SK-N-SH (cell line): Measurements from ENCODE around the gene HPS5. TPM values are rescaled to one million over a fixed set of nuclear protein-coding genes. Genes with fewer than 3 reads are reported as not detected.

Source experiments
- CTCF ChIA-PET: fragments of 300-600, 350-600 bp; formaldehyde crosslinking; extraction: SDS; loops from one replicate; lab custom pipeline; 2021; lab: Yijun Ruan, JAX
- POLR2A ChIA-PET: fragments of 350-600 bp; sonication (Branson Sonifier 250); formaldehyde crosslinking; extraction: SDS; loops from one replicate; lab custom pipeline; 2020; ENCODE audit warnings: antibody characterized with exemption, inconsistent platforms; lab: Yijun Ruan, JAX
- DNase-seq: peaks from one replicate; pipeline ENCODE4 v3.0.0; 2012
- H2AFZ ChIP-seq: fragments of 200-600 bp; sonication (generic); 2 replicates; pipeline ENCODE4 v1.8.1; 2016; ENCODE audit warnings: antibody characterized with exemption, mild to moderate bottlenecking, low read depth
- H3F3A ChIP-seq: fragments of 200-600 bp; sonication (generic); replicated peaks from 2 replicates; pipeline ENCODE3; 2016; ENCODE audit warnings: antibody characterized with exemption, mild to moderate bottlenecking; ENCODE audit not compliant: insufficient read depth
- H3K27ac ChIP-seq, 2 experiments: fragments of 200-500 bp in 1 of 2; fragments of 200-600 bp in 1 of 2; sonication (Bioruptor generic) in 1 of 2; sonication (generic), shearing (Covaris generic) in 1 of 2; 2 replicates each; pipeline versions ENCODE4 v1.5.1 to v1.6.1; 2014 to 2016; ENCODE audit warnings: low read depth in 2 of 2, inconsistent platforms in 1 of 2, low read length in 1 of 2, mild to moderate bottlenecking in 1 of 2, mixed read lengths in 1 of 2
- H3K27me3 ChIP-seq: fragments of 200-600 bp; sonication (generic), shearing (Covaris generic); 2 replicates; pipeline ENCODE4 v1.6.1; 2016; ENCODE audit warnings: mixed run types; ENCODE audit not compliant: insufficient read depth
- H3K36me3 ChIP-seq, 2 experiments: fragments of 200-500 bp in 1 of 2; fragments of 200-600 bp in 1 of 2; sonication (Bioruptor generic) in 1 of 2; sonication (generic) in 1 of 2; replicated peaks in 1 of 2; 2 replicates each; pipeline versions ENCODE3 to v1.5.1; 2014 to 2016; ENCODE audit warnings: low read length in 1 of 2, mild to moderate bottlenecking in 1 of 2; ENCODE audit not compliant: insufficient read depth in 2 of 2, control insufficient read depth in 1 of 2
- H3K4me1 ChIP-seq, 2 experiments: fragments of 200-500 bp in 1 of 2; fragments of 200-600 bp in 1 of 2; sonication (Bioruptor generic) in 1 of 2; sonication (generic), shearing (Covaris generic) in 1 of 2; 2 replicates each; pipeline versions ENCODE4 v1.5.1 to v1.6.1; 2014 to 2016; ENCODE audit warnings: low read depth in 1 of 2, low read length in 1 of 2, mixed run types in 1 of 2; ENCODE audit not compliant: insufficient read depth in 2 of 2, control insufficient read depth in 1 of 2
- H3K4me2 ChIP-seq: fragments of 200-600 bp; sonication (generic), shearing (Covaris generic); 2 replicates; pipeline ENCODE4 v1.6.1; 2017; ENCODE audit warnings: mixed run types
- H3K4me3 ChIP-seq, 2 experiments: fragments of 200-500 bp in 1 of 2; fragments of 200-600 bp in 1 of 2; sonication (Bioruptor generic) in 1 of 2; sonication (generic), shearing (Covaris generic) in 1 of 2; 2 replicates each; pipeline versions ENCODE4 v1.5.1 to v1.8.1; 2014 to 2016; ENCODE audit warnings: low read depth in 2 of 2, inconsistent platforms in 1 of 2, low read length in 1 of 2, mild to moderate bottlenecking in 1 of 2, mixed read lengths in 1 of 2, moderate library complexity in 1 of 2
- H3K79me2 ChIP-seq: fragments of 200-600 bp; sonication (generic); 2 replicates; pipeline ENCODE4 v1.8.1; 2017; ENCODE audit warnings: mild to moderate bottlenecking; ENCODE audit not compliant: insufficient read depth
- H3K9ac ChIP-seq: fragments of 200-600 bp; sonication (generic); 2 replicates; pipeline ENCODE4 v1.6.1; 2017; ENCODE audit warnings: mixed run types
- H3K9me2 ChIP-seq: fragments of 200-600 bp; sonication (generic); 2 replicates; pipeline ENCODE4 v1.6.1; 2017; ENCODE audit warnings: mixed run types
- H3K9me3 ChIP-seq: fragments of 200-600 bp; sonication (generic); 2 replicates; pipeline ENCODE4 v1.6.1; 2017; ENCODE audit warnings: mixed run types, mild to moderate bottlenecking, moderate library complexity
- H4K20me1 ChIP-seq: fragments of 200-600 bp; sonication (generic); 2 replicates; pipeline ENCODE4 v1.6.1; 2017; ENCODE audit warnings: mild to moderate bottlenecking, mixed run types; ENCODE audit not compliant: insufficient read depth
- CHD2 ChIP-seq: fragments of 150-350 bp; IDR thresholded peaks from 2 replicates; pipeline ENCODE4 v1.6.1; 2018; ENCODE audit warnings: low read length; ENCODE audit not compliant: partially characterized antibody
- CTCF ChIP-seq: fragments of 200-600 bp; sonication (generic); IDR thresholded peaks from 2 replicates; pipeline ENCODE4 v1.6.1; 2017; ENCODE audit warnings: antibody characterized with exemption, mild to moderate bottlenecking, moderate library complexity
- FOXJ3 ChIP-seq: sonication (generic); formaldehyde crosslinking; IDR thresholded peaks from 2 replicates; pipeline ENCODE4 v1.5.1; 2020; ENCODE audit warnings: mild to moderate bottlenecking, missing genetic modification reagents
- FOXM1 ChIP-seq: IDR thresholded peaks from 2 replicates; pipeline ENCODE4 v1.4.0; 2012; ENCODE audit warnings: low read depth, mild to moderate bottlenecking
- IRF3 ChIP-seq: fragments of 150-350 bp; IDR thresholded peaks from 2 replicates; pipeline ENCODE4 v1.6.1; 2016; ENCODE audit warnings: mild to moderate bottlenecking, low read depth, low read length
- JUND ChIP-seq: IDR thresholded peaks from 2 replicates; pipeline ENCODE4 v1.4.0; 2012
- MAX ChIP-seq: IDR thresholded peaks from 2 replicates; pipeline ENCODE4 v1.4.0; 2012; ENCODE audit warnings: low read depth
- MEF2A ChIP-seq: IDR thresholded peaks from 2 replicates; pipeline ENCODE4 v1.4.0; 2012; ENCODE audit warnings: low read depth, borderline replicate concordance
- MXI1 ChIP-seq: IDR thresholded peaks from 2 replicates; pipeline ENCODE4 v1.6.1; 2012; ENCODE audit warnings: mild to moderate bottlenecking, low read depth, low read length, improper control_type of control experiment
- RFX5 ChIP-seq: IDR thresholded peaks from 2 replicates; pipeline ENCODE4 v1.6.1; 2012; ENCODE audit warnings: mild to moderate bottlenecking, improper control_type of control experiment, low read length
- RXRA ChIP-seq: IDR thresholded peaks from 2 replicates; pipeline ENCODE4 v1.4.0; 2012; ENCODE audit warnings: low read depth, mild to moderate bottlenecking, borderline replicate concordance
- TAF1 ChIP-seq: IDR thresholded peaks from 2 replicates; pipeline ENCODE4 v1.6.1; 2012; ENCODE audit warnings: low read depth, mild to moderate bottlenecking, low read length, moderate library complexity, borderline replicate concordance
- TCF12 ChIP-seq: IDR thresholded peaks from 2 replicates; pipeline ENCODE4 v1.4.0; 2012
- TEAD4 ChIP-seq: IDR thresholded peaks from 2 replicates; pipeline ENCODE4 v1.4.0; 2012; ENCODE audit warnings: mild to moderate bottlenecking, borderline replicate concordance; ENCODE audit not compliant: insufficient read depth
- YY1 ChIP-seq: IDR thresholded peaks from 2 replicates; pipeline ENCODE4 v1.4.0; 2012; ENCODE audit warnings: low read depth, mild to moderate bottlenecking
- WGBS: methylation state at CpG from one replicate; pipeline ENCODE4 v1.1.6; 2017; ENCODE audit warnings: low lambda C conversion rate; 5-methylcytosine and 5-hydroxymethylcytosine counted together
- polyA plus RNA-seq, 3 experiments: library from polyadenylated mRNA; depleted of rRNA; stranded (reverse); fragments of >200 nt; gene quantifications; 2 replicates each; pipeline ENCODE4 v1.2.3, GENCODE V29; 2012
- TF ChIP-seq, protein P1 (sequence below): IDR thresholded peaks from 2 replicates; pipeline ENCODE4 v1.4.0; 2012; ENCODE audit warnings: low read depth, borderline replicate concordance
- TF ChIP-seq, protein P2 (sequence below): IDR thresholded peaks from 2 replicates; pipeline ENCODE4; 2012
- TF ChIP-seq, protein P3 (sequence below): IDR thresholded peaks from 2 replicates; pipeline ENCODE4 v1.6.1; 2012; ENCODE audit warnings: mild to moderate bottlenecking, low read depth, low read length, moderate library complexity

The HPS5 gene
- polyA plus RNA-seq, 1 of the 3 experiments (the other 2 are of a cell fraction), result 8.2 TPM

DNA sequence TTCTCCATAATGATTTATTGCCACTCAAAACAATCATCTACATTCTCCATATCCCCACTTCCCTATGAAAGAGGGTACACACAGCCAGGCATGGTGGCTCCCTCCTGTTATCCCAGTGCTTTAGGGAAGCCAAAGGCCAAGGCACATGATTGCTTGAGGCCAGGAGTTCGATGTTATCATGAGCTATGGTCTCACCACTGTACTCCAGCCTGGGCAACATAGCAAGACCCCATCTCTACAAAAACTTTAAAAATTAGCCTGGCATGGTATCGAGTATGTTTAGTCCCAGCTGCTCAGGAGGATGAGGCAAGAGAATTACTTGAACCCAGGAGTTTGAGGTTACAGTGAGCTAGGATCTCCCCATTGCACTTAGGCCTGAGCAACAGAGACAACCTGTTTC lies 6.0 kb downstream of the HPS5 start:
- Histone ChIP-seq H3K4me1 (peaks cover 3 to 14% of the 10 kb centered on the region in 2 experiments; a peak in 3 of 4 replicates), H3K9me3 (no peaks in the 10 kb centered on the region), H3K27ac (no peak overlapping the region), H3K79me2 (peaks cover 79% of the 10 kb centered on the region), H3K9me2 (no peaks in the 10 kb centered on the region), H3K4me3 (no peak overlapping the region), H3K36me3 (peaks cover 4 to 7% of the 10 kb centered on the region in 2 experiments), H3K4me2 (no peak overlapping the region), H3K9ac (no peak overlapping the region), H3F3A (peaks cover 11% of the 10 kb centered on the region), H4K20me1 (no peaks in the 10 kb centered on the region), H3K27me3 (no peaks in the 10 kb centered on the region), H2AFZ (no peak overlapping the region)
- ChIA-PET POLR2A (no interaction called here), CTCF (interaction anchor here (0.8 to 1.9 kb wide), 3 partner anchors 8 to 200 kb away, joined by 3 to 7 read pairs (median 6); no protein-coding TSS in a partner anchor)
- WGBS, result 97% methylated on average over 2 of the region's 2 CpGs
- no peak for TF ChIP-seq FOXJ3 (CRISPR knock-in tag)
- TF ChIP-seq JUND, result no peak
- no peak for TF ChIP-seq FOXM1
- no peak for TF ChIP-seq TCF12
- TF ChIP-seq MAX, result no peak
- no peak for TF ChIP-seq TAF1
- no peak for TF ChIP-seq CTCF
- TF ChIP-seq TEAD4, result no peak
- no peak for TF ChIP-seq RFX5
- TF ChIP-seq YY1, result no peak
- TF ChIP-seq CHD2, result no peak
- no peak for TF ChIP-seq MEF2A
- TF ChIP-seq IRF3, result no peak
- TF ChIP-seq RXRA, result no peak
- TF ChIP-seq MXI1, result no peak
- TF ChIP-seq, protein P1, sequence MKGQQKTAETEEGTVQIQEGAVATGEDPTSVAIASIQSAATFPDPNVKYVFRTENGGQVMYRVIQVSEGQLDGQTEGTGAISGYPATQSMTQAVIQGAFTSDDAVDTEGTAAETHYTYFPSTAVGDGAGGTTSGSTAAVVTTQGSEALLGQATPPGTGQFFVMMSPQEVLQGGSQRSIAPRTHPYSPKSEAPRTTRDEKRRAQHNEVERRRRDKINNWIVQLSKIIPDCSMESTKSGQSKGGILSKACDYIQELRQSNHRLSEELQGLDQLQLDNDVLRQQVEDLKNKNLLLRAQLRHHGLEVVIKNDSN, result no peak
- TF ChIP-seq, protein P2, sequence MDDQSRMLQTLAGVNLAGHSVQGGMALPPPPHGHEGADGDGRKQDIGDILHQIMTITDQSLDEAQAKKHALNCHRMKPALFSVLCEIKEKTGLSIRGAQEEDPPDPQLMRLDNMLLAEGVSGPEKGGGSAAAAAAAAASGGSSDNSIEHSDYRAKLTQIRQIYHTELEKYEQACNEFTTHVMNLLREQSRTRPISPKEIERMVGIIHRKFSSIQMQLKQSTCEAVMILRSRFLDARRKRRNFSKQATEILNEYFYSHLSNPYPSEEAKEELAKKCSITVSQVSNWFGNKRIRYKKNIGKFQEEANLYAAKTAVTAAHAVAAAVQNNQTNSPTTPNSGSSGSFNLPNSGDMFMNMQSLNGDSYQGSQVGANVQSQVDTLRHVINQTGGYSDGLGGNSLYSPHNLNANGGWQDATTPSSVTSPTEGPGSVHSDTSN, result no peak
- TF ChIP-seq, protein P3, sequence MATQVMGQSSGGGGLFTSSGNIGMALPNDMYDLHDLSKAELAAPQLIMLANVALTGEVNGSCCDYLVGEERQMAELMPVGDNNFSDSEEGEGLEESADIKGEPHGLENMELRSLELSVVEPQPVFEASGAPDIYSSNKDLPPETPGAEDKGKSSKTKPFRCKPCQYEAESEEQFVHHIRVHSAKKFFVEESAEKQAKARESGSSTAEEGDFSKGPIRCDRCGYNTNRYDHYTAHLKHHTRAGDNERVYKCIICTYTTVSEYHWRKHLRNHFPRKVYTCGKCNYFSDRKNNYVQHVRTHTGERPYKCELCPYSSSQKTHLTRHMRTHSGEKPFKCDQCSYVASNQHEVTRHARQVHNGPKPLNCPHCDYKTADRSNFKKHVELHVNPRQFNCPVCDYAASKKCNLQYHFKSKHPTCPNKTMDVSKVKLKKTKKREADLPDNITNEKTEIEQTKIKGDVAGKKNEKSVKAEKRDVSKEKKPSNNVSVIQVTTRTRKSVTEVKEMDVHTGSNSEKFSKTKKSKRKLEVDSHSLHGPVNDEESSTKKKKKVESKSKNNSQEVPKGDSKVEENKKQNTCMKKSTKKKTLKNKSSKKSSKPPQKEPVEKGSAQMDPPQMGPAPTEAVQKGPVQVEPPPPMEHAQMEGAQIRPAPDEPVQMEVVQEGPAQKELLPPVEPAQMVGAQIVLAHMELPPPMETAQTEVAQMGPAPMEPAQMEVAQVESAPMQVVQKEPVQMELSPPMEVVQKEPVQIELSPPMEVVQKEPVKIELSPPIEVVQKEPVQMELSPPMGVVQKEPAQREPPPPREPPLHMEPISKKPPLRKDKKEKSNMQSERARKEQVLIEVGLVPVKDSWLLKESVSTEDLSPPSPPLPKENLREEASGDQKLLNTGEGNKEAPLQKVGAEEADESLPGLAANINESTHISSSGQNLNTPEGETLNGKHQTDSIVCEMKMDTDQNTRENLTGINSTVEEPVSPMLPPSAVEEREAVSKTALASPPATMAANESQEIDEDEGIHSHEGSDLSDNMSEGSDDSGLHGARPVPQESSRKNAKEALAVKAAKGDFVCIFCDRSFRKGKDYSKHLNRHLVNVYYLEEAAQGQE, result no peak
- no peak for DNase-seq
